GM13976 (cell line): Measurements from ENCODE around the gene CREBRF.
A peak's percentile ranks its signal among the peaks of the same experiment; 100 is the strongest.

Experiments
- DNase-seq: peaks from one replicate; pipeline ENCODE4 v3.0.0; 2012; ENCODE audit warnings: low spot score
- in situ Hi-C: fragments of 300-500 bp; cut with MboI; formaldehyde crosslinking; loops from one replicate; pipeline ENCODE4 v1.12.0; 2022; ENCODE audit warnings: low sequenced_read_pairs, mixed read lengths, inconsistent platforms; ENCODE audit not compliant: unreplicated experiment
- TF ChIP-seq, protein P1 (sequence below): IDR thresholded peaks from 2 replicates; pipeline ENCODE4 v1.5.1; 2012; ENCODE audit warnings: borderline replicate concordance, mild to moderate bottlenecking; ENCODE audit not compliant: insufficient read depth; ENCODE audit errors: extremely low read depth, missing control alignments, control extremely low read depth

The CREBRF gene, protein sequence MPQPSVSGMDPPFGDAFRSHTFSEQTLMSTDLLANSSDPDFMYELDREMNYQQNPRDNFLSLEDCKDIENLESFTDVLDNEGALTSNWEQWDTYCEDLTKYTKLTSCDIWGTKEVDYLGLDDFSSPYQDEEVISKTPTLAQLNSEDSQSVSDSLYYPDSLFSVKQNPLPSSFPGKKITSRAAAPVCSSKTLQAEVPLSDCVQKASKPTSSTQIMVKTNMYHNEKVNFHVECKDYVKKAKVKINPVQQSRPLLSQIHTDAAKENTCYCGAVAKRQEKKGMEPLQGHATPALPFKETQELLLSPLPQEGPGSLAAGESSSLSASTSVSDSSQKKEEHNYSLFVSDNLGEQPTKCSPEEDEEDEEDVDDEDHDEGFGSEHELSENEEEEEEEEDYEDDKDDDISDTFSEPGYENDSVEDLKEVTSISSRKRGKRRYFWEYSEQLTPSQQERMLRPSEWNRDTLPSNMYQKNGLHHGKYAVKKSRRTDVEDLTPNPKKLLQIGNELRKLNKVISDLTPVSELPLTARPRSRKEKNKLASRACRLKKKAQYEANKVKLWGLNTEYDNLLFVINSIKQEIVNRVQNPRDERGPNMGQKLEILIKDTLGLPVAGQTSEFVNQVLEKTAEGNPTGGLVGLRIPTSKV

DNA sequence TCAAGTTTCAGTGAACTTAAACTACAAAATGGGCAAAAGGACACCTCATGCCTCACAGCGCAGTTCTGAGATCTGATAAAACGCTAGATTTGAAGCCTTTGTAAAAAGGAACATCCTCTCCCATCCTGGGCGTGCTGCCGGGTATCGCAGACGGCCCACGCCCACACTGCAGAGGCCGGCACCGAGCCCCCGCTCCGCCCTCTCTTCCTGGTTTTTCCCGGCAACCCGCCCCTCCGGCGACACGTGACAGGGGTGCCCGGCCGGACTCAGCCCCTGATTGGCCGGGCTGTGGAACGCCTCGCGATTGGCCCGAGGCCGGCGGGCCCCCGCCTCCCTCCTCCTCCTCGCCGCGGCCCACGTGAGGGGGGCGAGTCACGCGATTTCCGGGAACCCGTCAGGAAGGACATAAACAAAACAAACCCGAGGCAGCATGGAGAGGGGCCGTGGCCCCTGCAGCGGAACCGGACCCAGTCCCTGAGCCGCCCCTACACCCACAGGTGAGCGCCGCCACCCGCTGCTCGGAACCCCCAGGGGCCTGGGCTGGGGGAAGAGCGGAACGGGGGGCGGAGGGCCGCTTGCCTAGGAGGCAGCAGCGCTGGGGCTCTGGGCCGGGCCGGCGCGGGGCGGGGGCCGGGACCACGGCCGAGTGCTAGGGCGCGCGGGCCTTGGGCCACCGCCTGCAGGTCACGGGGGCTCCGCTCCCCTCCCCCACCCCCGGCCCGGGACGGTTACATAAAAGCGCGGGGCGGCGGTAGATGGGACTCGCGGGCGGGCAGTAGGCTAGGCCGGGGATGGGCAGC lies at the start of gene CREBRF:
TSS of gene CREBRF (plus strand) at position 370 of the 800 bp plus-strand sequence. CDS start 24,424 bp downstream, outside the sequence.
- TF ChIP-seq, protein P1, sequence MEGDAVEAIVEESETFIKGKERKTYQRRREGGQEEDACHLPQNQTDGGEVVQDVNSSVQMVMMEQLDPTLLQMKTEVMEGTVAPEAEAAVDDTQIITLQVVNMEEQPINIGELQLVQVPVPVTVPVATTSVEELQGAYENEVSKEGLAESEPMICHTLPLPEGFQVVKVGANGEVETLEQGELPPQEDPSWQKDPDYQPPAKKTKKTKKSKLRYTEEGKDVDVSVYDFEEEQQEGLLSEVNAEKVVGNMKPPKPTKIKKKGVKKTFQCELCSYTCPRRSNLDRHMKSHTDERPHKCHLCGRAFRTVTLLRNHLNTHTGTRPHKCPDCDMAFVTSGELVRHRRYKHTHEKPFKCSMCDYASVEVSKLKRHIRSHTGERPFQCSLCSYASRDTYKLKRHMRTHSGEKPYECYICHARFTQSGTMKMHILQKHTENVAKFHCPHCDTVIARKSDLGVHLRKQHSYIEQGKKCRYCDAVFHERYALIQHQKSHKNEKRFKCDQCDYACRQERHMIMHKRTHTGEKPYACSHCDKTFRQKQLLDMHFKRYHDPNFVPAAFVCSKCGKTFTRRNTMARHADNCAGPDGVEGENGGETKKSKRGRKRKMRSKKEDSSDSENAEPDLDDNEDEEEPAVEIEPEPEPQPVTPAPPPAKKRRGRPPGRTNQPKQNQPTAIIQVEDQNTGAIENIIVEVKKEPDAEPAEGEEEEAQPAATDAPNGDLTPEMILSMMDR = no peak
- DNase-seq = peak; percentile 96
- in situ Hi-C loops = no loop called here

DNA sequence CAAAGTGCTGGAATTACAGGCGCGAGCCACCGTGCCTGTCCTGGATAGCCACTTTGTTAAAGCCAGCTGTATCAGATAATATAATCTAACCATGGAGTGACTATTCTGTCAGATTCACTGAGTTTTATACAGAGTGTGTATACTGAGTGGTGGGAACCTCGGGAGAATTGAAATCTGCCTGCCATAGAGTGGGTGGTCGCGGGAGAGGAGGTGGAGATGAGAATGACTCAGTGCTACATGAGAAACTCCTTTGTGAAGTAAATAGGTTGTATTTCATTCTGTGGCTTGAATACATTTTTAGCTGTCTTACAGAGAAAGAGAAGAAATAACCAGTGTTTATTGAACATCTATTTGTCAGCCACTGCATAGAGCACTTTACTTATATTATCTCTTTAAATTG lies 46.1 kb upstream of the CREBRF start:
- in situ Hi-C loops = no loop called here
- TF ChIP-seq, protein P1 = no peak
- no peak for DNase-seq

DNA sequence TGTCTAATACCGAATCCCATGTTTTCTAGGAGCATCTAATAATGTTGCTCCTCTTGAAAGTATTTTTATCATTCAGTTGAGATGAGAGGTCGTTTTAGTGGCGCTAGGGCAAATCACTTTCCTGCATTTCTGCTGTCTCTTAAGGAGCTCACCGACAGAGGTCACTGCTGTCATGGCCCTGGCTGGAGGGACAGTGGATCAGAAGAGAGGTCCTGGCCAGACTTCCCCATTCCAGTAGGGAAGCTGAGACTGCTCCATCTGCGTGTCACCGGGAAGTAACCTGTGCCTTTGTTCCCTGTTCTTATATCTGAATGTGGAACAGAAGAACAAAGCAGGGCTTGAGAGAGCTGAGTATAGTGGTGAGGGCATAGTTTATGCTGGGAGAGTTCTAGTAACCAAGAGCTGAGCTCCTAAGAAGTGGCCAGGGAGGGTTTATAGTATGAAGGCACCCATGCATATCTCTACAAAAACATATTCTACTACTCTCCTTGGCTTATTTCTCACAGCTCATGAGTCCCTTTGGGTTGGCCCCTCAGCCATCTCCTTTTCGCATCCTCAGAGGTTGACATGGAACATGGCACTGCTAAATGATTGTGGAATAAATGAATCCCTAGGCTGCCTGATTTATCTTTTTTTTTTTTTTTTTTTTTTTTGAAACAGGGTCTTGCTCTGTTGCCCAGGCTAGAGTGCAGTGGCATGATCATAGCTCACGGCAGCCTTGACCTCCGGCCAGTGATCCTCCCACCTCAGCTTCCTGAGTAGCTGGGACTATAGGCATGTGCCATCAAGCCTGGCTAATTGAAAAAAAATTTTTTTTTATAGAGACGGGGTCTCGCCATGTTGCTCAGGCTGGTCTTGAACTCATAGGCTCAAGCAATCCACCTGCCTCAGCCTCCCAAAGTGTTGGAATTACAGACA lies 45.3 kb upstream of the CREBRF start:
- TF ChIP-seq, protein P1 = no peak
- DNase-seq = no peak
- in situ Hi-C loops = no loop called here

DNA sequence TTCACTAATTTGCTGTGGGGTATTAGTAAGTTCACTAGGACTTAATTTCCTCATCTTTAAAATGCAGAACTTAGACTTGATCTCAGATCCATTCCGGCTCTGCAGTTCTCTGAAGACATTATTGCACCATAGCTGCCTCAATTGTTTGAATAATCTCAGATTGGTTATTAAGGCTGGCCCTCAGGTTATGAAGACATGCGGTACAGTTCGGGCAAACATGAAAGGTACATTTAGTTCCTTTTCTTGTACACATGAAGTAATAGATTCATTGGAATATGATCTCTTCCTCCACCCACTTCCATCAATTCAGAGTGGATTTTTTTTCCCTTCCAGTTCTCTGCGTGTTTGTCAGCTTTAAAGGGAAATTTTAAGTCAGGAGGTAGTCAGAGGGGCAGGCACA lies 44.6 kb upstream of the CREBRF start:
- DNase-seq = no peak
- TF ChIP-seq, protein P1 = no peak
- in situ Hi-C loops = no loop called here

DNA sequence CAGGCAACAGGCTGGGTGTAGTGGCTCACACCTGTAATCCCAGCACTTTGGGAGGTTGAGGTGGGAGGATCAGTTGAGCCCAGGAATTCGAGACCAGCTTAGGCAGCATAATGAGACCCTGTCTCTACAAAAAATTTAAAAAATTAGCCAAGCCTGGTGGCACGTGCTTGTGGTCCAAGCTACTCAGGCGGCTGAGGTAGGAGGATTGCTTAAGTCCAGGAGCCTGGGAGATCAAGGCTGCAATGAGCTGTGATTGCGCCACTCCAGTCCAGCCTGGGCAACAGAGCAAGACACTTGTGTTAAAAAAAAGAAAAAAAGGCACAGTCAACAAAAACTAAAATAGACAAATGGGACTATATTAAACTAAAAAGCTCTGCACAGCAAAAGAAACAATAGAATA lies 43.3 kb upstream of the CREBRF start:
- no peak for DNase-seq
- in situ Hi-C loops = no loop called here
- TF ChIP-seq, protein P1 = no peak
